Adrenal gland (tissue), 5 donors: ENCODE measurements around the gene OR6B2.

Source experiments
- POLR2A ChIP-seq, 2 donors: fragments of 450-650 bp; IDR thresholded peaks; one replicate each; pipeline ENCODE4 v1.6.1; 2017; ENCODE audit warnings: antibody characterized with exemption in 2 of 2, mild to moderate bottlenecking in 2 of 2, moderate library complexity in 1 of 2
- TF ChIP-seq, protein P1 (sequence below), 6 experiments: fragments of 450-650 bp in 4 of 6; fragments of 200-600 bp in 2 of 6; sonication (generic) in 1 of 6; IDR thresholded peaks; 1 replicate in 5 of 6; 2 replicates in 1 of 6; pipeline versions ENCODE4 v1.5.1 to v1.8.0; 2016 to 2021; ENCODE audit warnings: antibody characterized with exemption in 6 of 6, mild to moderate bottlenecking in 2 of 6, moderate library complexity in 1 of 6
- donor health status: DM: no; HTN: no; CAD: no.

DNA sequence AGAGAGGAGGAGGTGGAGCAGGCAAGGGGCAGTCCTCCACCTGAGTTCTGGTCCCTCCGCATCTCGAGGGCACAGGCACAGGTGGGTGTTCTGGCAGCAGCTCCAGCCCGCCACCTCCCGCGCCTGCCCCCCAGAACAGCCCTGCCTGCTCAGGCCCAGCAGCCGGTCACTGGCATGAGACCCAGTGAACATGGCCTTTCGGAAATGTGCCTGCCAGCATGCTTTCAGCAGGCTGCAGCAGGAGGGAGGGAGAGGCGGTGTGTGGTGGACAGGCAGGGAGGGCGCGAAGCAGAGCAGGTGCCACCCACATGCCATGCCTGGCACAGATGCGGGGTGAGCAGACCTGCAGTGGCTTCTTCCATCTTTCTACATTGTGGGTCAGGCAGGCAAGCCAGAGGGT is 26.4 kb upstream of the OR6B2 start:
- TF ChIP-seq, protein P1, sequence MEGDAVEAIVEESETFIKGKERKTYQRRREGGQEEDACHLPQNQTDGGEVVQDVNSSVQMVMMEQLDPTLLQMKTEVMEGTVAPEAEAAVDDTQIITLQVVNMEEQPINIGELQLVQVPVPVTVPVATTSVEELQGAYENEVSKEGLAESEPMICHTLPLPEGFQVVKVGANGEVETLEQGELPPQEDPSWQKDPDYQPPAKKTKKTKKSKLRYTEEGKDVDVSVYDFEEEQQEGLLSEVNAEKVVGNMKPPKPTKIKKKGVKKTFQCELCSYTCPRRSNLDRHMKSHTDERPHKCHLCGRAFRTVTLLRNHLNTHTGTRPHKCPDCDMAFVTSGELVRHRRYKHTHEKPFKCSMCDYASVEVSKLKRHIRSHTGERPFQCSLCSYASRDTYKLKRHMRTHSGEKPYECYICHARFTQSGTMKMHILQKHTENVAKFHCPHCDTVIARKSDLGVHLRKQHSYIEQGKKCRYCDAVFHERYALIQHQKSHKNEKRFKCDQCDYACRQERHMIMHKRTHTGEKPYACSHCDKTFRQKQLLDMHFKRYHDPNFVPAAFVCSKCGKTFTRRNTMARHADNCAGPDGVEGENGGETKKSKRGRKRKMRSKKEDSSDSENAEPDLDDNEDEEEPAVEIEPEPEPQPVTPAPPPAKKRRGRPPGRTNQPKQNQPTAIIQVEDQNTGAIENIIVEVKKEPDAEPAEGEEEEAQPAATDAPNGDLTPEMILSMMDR (IDR thresholded peaks at IDR 0.05): no peak
- no peak for TF ChIP-seq POLR2A (IDR thresholded peaks at IDR 0.05)
